Prostate gland (tissue), 2 donors: Measurements from ENCODE around the gene PTGER2.

Experiments used
- CTCF ChIP-seq, 4 experiments: fragments of 200-600 bp in 2 of 4; fragments of 450-650 bp in 2 of 4; sonication (generic) in 2 of 4; IDR thresholded peaks; 1 replicate in 3 of 4; 2 replicates in 1 of 4; pipeline ENCODE4 v1.5.1; 2016 to 2019; ENCODE audit warnings: antibody characterized with exemption in 4 of 4, mild to moderate bottlenecking in 2 of 4, moderate library complexity in 2 of 4
- POLR2A ChIP-seq: fragments of 450-650 bp; IDR thresholded peaks from one replicate; pipeline ENCODE4 v1.6.1; 2016; ENCODE audit warnings: antibody characterized with exemption, mild to moderate bottlenecking

DNA sequence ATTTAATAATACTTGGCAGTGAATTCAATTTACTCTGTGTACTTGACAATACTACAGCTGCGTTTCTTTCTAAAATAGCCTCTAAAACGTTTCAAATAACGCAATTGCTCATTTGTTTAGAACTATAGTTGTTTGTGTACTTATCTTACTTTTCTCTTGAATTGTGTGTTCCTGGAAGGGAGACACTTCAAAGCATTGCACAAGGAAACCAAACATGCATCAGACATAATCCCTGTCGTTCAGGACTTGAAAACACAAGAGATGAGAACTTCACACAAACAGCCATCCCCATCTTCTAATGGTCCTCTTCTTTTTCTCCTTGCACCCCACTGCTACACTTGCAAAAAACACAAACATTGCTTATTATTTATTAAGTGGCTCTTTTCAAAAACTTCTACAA lies 38.5 kb downstream of the PTGER2 start:
- no peak for TF ChIP-seq CTCF (IDR thresholded peaks at IDR 0.05)
- no peak for TF ChIP-seq POLR2A
